K562 (cell line): ENCODE results near the gene LUM.

Experiments used
- CBFA2T3 ChIP-seq: fragments of 450-650 bp; IDR thresholded peaks from 2 replicates; pipeline ENCODE4 v1.6.1; 2017
- FOS ChIP-seq: IDR thresholded peaks from 3 replicates; pipeline ENCODE4 v1.6.1; 2011; ENCODE audit not compliant: insufficient read length; ENCODE audit errors: extremely low read depth
- FOSL1 ChIP-seq: fragments of 200-800 bp; sonication (Bioruptor generic); conservative IDR thresholded peaks from 2 replicates; pipeline ENCODE4 v1.6.1; 2016; ENCODE audit warnings: missing genetic modification characterization, missing compliant biosample characterization
- MTA3 ChIP-seq: fragments of 450-650 bp; formaldehyde crosslinking; IDR thresholded peaks from 2 replicates; pipeline ENCODE4 v1.6.1; 2017; ENCODE audit warnings: mild to moderate bottlenecking, borderline replicate concordance
- NCOR1 ChIP-seq: fragments of 450-650 bp; IDR thresholded peaks from 2 replicates; pipeline ENCODE4 v1.6.1; 2016; ENCODE audit warnings: mild to moderate bottlenecking, moderate library complexity
- TBL1XR1 ChIP-seq, 2 experiments: IDR thresholded peaks; 2 replicates each; pipeline ENCODE4 v1.6.1; 2012; ENCODE audit warnings: improper control_type of control experiment in 2 of 2, low read length in 2 of 2, mild to moderate bottlenecking in 1 of 2

DNA sequence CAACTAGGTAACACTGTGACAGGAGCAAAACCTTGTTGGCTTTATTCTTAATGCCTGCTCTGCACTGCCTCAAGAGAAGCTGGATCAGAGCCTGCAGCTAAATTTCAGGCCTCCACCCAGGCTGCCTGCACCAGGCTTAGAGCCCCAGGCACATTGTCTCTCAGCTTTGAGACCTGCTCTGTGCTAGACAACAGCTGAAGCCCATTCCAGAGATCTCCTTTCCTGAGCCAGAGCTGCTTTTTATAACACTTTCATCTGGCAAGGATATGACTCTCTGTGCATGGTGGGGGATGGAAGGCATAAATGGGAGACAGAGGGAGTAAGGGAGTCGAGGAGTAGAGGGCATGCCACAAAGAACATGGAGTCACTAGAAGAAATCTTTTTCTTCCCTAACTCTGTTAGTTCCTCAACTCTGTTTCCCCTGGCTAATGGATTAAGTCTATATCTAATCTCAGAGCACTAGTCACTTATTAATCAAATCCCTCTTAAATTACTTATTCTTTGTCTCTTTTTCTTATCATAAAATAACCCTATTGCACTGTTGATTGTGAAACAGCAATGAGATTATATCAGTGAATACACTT, 27.1 kb upstream of the LUM start:
- TF ChIP-seq FOS = no peak
- TF ChIP-seq FOSL1 (tag) = no peak
- TF ChIP-seq TBL1XR1 (IDR thresholded peaks at IDR 0.05; ENCODE audit: low read length in 2 of 2) = no peak
- TF ChIP-seq MTA3 = no peak
- TF ChIP-seq NCOR1 = no peak
- TF ChIP-seq CBFA2T3 = no peak
